ENCODE data around the gene RRAGC.

RRAGC gene, protein sequence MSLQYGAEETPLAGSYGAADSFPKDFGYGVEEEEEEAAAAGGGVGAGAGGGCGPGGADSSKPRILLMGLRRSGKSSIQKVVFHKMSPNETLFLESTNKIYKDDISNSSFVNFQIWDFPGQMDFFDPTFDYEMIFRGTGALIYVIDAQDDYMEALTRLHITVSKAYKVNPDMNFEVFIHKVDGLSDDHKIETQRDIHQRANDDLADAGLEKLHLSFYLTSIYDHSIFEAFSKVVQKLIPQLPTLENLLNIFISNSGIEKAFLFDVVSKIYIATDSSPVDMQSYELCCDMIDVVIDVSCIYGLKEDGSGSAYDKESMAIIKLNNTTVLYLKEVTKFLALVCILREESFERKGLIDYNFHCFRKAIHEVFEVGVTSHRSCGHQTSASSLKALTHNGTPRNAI

DNA sequence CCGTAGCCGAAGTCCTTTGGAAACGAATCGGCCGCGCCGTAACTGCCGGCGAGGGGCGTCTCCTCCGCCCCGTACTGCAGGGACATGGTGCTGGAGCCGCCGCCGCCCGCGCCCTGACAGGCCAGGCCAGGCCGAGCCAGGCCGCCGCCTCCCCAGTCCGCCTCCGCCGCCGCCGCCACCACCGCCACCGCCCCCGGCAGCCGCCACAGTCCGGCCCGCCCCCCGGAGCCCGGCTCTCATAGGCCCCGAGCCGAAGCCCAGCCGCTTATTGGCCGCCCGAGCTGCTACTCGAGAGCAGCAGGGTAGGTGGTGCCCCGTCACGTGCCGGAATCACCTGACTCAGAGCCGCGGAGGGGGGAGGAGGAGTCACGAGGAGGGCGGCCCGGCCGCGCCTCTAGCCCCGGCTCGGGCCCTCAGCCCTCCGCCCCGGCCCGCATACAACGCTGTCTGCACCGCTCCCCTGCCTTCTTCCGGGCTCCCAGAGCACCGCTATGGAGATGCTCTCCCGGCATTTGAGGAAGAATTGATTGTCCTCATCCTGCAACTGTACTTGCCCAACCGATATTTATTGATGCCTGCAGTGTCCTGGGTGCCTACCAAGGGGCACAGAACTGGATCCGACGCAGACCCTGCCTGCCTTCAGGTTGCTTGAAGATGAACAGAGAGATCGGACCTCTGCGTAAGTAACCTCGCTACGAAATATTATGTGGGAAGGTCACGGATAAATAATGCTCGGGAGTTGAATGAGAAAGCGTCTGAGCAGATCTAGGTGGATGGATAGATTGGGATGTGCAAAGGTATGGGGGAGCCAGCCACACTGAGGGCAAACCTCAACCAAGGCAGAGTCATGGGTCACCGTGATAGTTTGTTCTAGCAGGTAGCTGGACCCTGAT is at the start of gene RRAGC:
RRAGC (minus strand) TSS at position 212 of the 893 bp plus-strand sequence; CDS start at position 86, 126 bp downstream.
- H3K27ac Mint-ChIP-seq (ENCODE audit: low read depth), result peak within 1 kb of the TSS; percentile 91
- peaks cover 19% of the 10 kb centered on the region for H3K36me3 Mint-ChIP-seq (ENCODE audit: insufficient read depth)
- ATAC-seq (replicated peaks; ENCODE audit: extremely low read depth, poor library complexity, severe bottlenecking) (peak; percentile 100), DNase-seq (ENCODE audit: low spot score in 2 of 2) (peak; percentile 93 to 96)
- peaks cover 35% of the 10 kb centered on the region for H3K4me1 Mint-ChIP-seq
- H3K4me3 Mint-ChIP-seq, result peak within 1 kb of the TSS; percentile 90
- no peaks in the 10 kb centered on the region for H3K27me3 Mint-ChIP-seq
- no peaks in the 10 kb centered on the region for H3K9me3 Mint-ChIP-seq

DNA sequence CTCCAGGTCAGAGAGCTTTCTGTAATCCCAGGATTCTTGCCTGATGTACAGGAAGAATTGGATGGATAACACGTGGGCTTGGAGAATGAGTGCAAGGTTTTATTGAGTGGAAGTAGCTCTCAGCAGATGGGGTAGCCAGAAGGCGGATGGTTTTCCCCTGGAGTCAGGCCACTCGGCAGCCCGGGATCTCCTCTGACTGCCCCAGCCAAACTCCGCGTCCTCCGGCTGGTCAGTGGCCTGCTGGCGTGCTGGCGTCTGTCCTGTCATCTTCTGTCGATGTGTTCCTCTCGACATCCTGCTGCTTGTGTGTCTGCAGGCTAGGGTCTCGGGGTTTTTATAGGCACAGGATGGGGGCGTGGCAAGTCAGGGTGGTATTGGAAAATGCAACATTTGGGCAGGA is 49.2 kb upstream of the RRAGC start:
- no peaks in the 10 kb centered on the region for H3K27me3 Mint-ChIP-seq
- no peak for DNase-seq (ENCODE audit: low spot score in 2 of 2)
- no peak overlapping the region for H3K4me3 Mint-ChIP-seq
- no peak overlapping the region for H3K27ac Mint-ChIP-seq (ENCODE audit: low read depth)
- peaks cover 4% of the 10 kb centered on the region for H3K9me3 Mint-ChIP-seq
- peaks cover 1% of the 10 kb centered on the region for H3K36me3 Mint-ChIP-seq (ENCODE audit: insufficient read depth)
- ATAC-seq (replicated peaks; ENCODE audit: extremely low read depth, poor library complexity, severe bottlenecking), result no peak
- H3K4me1 Mint-ChIP-seq, result no peaks in the 10 kb centered on the region

DNA sequence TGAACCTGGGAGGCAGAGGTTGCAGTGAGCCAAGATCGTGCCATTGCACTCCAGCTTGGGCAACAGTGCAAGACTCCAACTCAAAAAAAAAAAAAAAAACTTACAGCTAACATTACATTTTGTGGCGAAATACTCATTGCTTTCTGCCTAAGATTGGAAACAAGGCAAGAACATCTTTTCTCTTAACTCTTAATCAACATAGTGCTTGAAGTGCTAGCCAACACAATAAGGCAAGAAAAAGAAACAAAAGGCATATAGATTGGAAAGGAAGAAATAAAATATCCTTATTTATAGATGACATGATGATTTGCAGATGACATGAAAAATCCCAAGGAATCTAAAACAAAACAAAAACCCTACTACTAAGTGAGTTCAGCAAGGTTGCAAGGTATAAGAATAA is 46.4 kb upstream of the RRAGC start:
- Mint-ChIP-seq H3K9me3 (peaks cover 4% of the 10 kb centered on the region), H3K27ac (ENCODE audit: low read depth) (no peak overlapping the region), H3K4me3 (no peak overlapping the region), H3K4me1 (no peaks in the 10 kb centered on the region), H3K36me3 (ENCODE audit: insufficient read depth) (peaks cover 1% of the 10 kb centered on the region), H3K27me3 (no peaks in the 10 kb centered on the region)
- ATAC-seq (replicated peaks; ENCODE audit: extremely low read depth, poor library complexity, severe bottlenecking) (no peak), DNase-seq (ENCODE audit: low spot score in 2 of 2) (no peak)

DNA sequence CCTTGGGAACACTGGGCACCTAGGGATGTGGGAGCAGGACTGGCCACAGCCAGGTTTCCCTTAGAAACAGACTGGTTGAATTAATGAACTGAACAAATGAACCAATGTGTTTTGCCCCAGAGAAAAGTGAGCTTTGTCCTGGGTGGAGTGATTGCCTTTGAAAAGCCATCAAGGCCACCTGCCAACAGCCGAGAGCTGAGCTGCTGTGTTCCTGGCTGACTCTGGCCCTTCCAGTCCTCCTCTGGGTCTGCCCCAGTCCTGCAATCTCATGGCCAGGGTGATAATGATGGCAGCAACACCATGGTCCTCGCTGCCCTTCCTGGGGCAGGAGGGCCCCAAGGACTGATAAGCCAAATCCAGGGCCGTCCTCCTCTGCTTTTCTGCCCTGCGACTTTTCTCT is 40.0 kb upstream of the RRAGC start:
- DNase-seq (ENCODE audit: low spot score in 2 of 2) (no peak), ATAC-seq (replicated peaks; ENCODE audit: extremely low read depth, poor library complexity, severe bottlenecking) (no peak)
- Mint-ChIP-seq H3K36me3 (ENCODE audit: insufficient read depth) (no peaks in the 10 kb centered on the region), H3K4me3 (no peak overlapping the region), H3K27me3 (no peaks in the 10 kb centered on the region), H3K27ac (ENCODE audit: low read depth) (no peak overlapping the region), H3K4me1 (no peaks in the 10 kb centered on the region), H3K9me3 (no peaks in the 10 kb centered on the region)

GRCh38 chr1:38898653-38899230 is 39.2 kb upstream of the RRAGC start:
- H3K9me3 Mint-ChIP-seq, result no peaks in the 10 kb centered on the region
- DNase-seq (ENCODE audit: low spot score in 2 of 2) (no peak), ATAC-seq (replicated peaks; ENCODE audit: extremely low read depth, poor library complexity, severe bottlenecking) (no peak)
- H3K4me1 Mint-ChIP-seq, result no peaks in the 10 kb centered on the region
- no peak overlapping the region for H3K4me3 Mint-ChIP-seq
- H3K27me3 Mint-ChIP-seq, result no peaks in the 10 kb centered on the region
- no peak overlapping the region for H3K27ac Mint-ChIP-seq (ENCODE audit: low read depth)
- no peaks in the 10 kb centered on the region for H3K36me3 Mint-ChIP-seq (ENCODE audit: insufficient read depth)

GRCh38 chr1:38896169-38896568 is 36.6 kb upstream of the RRAGC start:
- Mint-ChIP-seq H3K27me3 (no peaks in the 10 kb centered on the region), H3K4me3 (no peak overlapping the region), H3K9me3 (no peaks in the 10 kb centered on the region), H3K4me1 (no peaks in the 10 kb centered on the region), H3K27ac (ENCODE audit: low read depth) (no peak overlapping the region), H3K36me3 (ENCODE audit: insufficient read depth) (no peaks in the 10 kb centered on the region)
- ATAC-seq (replicated peaks; ENCODE audit: extremely low read depth, poor library complexity, severe bottlenecking) (no peak), DNase-seq (ENCODE audit: low spot score in 2 of 2) (no peak)

DNA sequence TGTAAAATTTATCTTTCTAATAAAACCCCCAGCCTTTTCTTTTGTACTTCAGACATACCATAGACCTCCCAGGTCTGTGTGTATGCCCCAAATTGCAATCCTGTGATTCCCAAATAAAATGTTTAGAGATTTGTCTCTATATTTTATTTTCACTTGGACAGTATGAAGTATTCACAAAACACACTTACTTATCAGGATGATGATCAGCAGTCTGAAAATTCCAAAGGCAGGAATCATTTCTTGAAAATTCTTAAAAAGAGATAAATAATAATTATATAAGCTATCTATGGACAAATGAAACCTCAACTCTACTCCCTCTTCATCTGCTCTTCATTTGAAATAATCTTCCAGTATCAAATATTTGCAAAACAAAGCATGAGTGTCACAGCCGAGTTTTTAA is 33.4 kb upstream of the RRAGC start:
- no peaks in the 10 kb centered on the region for H3K27me3 Mint-ChIP-seq

DNA sequence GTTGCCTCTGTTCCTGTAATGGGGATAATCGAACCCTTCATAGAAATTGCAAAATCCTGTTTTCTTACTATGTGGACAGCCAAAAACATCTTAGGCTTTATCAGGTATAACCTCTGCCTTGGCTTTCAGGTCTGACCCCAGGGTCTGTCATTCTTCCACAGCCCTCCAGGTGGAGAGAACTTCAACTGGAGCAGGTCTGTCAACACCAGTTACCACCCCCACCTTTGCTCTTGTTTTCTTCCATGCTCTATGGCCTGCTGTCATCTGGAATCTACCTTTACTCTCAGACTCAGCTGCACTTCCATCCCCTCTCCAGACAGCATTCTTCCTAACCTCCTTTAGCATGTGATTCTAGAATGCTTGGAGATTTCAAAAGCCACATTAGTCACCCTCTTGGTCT is 32.2 kb upstream of the RRAGC start:
- H3K36me3 Mint-ChIP-seq (ENCODE audit: insufficient read depth), result no peaks in the 10 kb centered on the region
- H3K27me3 Mint-ChIP-seq, result no peaks in the 10 kb centered on the region
- no peaks in the 10 kb centered on the region for H3K9me3 Mint-ChIP-seq
- no peak for DNase-seq (ENCODE audit: low spot score in 2 of 2)
- no peak overlapping the region for H3K27ac Mint-ChIP-seq (ENCODE audit: low read depth)
- no peaks in the 10 kb centered on the region for H3K4me1 Mint-ChIP-seq
- H3K4me3 Mint-ChIP-seq, result no peak overlapping the region
- ATAC-seq (replicated peaks; ENCODE audit: extremely low read depth, poor library complexity, severe bottlenecking), result no peak

More for the DNA sequence above, 33.4 kb upstream of the RRAGC start:
- ATAC-seq (replicated peaks; ENCODE audit: extremely low read depth, poor library complexity, severe bottlenecking) (no peak), DNase-seq (ENCODE audit: low spot score in 2 of 2) (no peak)
- H3K36me3 Mint-ChIP-seq (ENCODE audit: insufficient read depth), result no peaks in the 10 kb centered on the region
- H3K27ac Mint-ChIP-seq (ENCODE audit: low read depth), result no peak overlapping the region
- no peaks in the 10 kb centered on the region for H3K9me3 Mint-ChIP-seq
- no peak overlapping the region for H3K4me3 Mint-ChIP-seq
- H3K4me1 Mint-ChIP-seq, result no peaks in the 10 kb centered on the region

GRCh38 chr1:38889589-38889988 is 30.0 kb upstream of the RRAGC start:
- H3K36me3 Mint-ChIP-seq (ENCODE audit: insufficient read depth), result no peaks in the 10 kb centered on the region
- DNase-seq (ENCODE audit: low spot score in 2 of 2) (no peak), ATAC-seq (replicated peaks; ENCODE audit: extremely low read depth, poor library complexity, severe bottlenecking) (no peak)
- no peak overlapping the region for H3K27ac Mint-ChIP-seq (ENCODE audit: low read depth)
- no peak overlapping the region for H3K4me3 Mint-ChIP-seq
- no peaks in the 10 kb centered on the region for H3K9me3 Mint-ChIP-seq
- H3K4me1 Mint-ChIP-seq, result no peaks in the 10 kb centered on the region
- no peaks in the 10 kb centered on the region for H3K27me3 Mint-ChIP-seq

- ATAC-seq (replicated peaks; ENCODE audit: extremely low read depth, poor library complexity, severe bottlenecking) (no peak), DNase-seq (ENCODE audit: low spot score in 2 of 2) (no peak)
- no peak overlapping the region for H3K27ac Mint-ChIP-seq (ENCODE audit: low read depth)
- no peaks in the 10 kb centered on the region for H3K27me3 Mint-ChIP-seq
- H3K4me3 Mint-ChIP-seq, result no peak overlapping the region
- no peaks in the 10 kb centered on the region for H3K4me1 Mint-ChIP-seq
- no peaks in the 10 kb centered on the region for H3K9me3 Mint-ChIP-seq
- H3K36me3 Mint-ChIP-seq (ENCODE audit: insufficient read depth), result no peaks in the 10 kb centered on the region
Measured at GRCh38 chr1:38888423-38889333, 29.1 kb upstream of the RRAGC start.

- Mint-ChIP-seq H3K27me3 (no peaks in the 10 kb centered on the region), H3K4me1 (no peaks in the 10 kb centered on the region), H3K4me3 (no peak overlapping the region), H3K9me3 (no peaks in the 10 kb centered on the region), H3K36me3 (ENCODE audit: insufficient read depth) (no peaks in the 10 kb centered on the region), H3K27ac (ENCODE audit: low read depth) (no peak overlapping the region)
- ATAC-seq (replicated peaks; ENCODE audit: extremely low read depth, poor library complexity, severe bottlenecking) (no peak), DNase-seq (ENCODE audit: low spot score in 2 of 2) (no peak)
Measured at GRCh38 chr1:38885092-38885491, 25.5 kb upstream of the RRAGC start.

DNA sequence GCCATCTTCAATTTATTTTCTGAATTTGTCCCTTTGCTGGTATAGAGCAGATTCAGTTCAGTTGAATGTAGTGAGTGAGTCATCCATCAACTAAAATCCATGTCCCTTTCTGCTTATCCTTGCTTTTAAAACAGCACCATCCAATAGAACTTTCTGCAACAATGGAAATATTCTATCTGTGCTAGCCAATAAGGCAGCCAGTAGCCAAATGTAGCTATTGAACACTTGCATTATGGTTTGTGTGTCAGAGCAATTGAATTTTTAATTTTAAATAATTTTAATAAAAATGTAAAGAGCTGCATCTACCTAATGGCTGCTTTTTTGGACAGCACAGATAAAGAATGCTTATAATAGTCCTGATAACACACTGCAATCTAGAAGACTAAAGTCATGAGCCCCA is 21.9 kb upstream of the RRAGC start, which contains the start of gene GJA9:
GJA9 (minus strand) TSS at position 101 of the 400 bp plus-strand sequence. CDS start 5,489 bp downstream, outside the sequence.
- Mint-ChIP-seq H3K9me3 (no peaks in the 10 kb centered on the region), H3K4me1 (no peaks in the 10 kb centered on the region), H3K36me3 (ENCODE audit: insufficient read depth) (no peaks in the 10 kb centered on the region), H3K27ac (ENCODE audit: low read depth) (no peak within 1 kb of the TSS), H3K27me3 (no peaks in the 10 kb centered on the region), H3K4me3 (no peak within 1 kb of the TSS)
- ATAC-seq (replicated peaks; ENCODE audit: extremely low read depth, poor library complexity, severe bottlenecking) (no peak), DNase-seq (ENCODE audit: low spot score in 2 of 2) (no peak)

All from central memory CD8-positive, alpha-beta T cell (primary cell).